Measurements from ENCODE around the gene APAF1.

APAF1 gene

DNA sequence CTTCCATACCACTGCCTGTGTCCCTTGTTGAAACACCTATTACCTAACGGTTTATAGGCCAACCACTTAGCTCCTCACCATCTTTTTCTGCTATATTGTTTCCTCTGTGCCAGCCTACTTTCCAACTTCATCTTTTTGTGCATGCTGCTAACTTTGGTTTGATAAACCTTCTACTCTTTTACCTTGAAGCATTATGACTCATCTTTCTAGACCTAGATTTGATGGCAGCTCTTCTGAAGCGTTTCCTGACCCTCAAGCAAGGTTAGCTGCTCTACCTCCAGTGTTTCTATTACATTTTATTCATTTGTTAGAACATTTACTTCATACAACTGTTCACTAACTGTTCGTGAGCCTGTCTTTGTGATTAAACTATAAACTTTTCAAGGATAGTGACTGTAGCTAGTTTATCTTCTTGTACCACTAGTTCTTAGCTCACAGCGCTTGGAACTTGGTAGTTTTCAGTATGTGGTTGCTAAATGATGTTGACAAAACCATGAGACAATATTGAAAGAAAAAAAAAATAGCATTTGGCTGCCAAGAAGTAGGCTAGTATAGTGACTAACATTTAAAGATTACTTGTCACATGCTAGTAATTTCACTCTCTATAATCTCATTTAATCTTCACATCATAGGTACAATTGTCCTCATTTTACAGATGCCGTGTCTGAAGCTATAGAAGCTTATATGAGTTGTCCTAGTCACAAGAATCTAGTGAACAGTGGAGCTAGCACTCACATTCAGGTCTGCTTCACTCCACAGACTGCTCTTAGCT is 79.5 kb downstream of the APAF1 start:
- in situ Hi-C loops (cut with MboI; ENCODE audit: low pct_unique_long_range_greater_than_20kb, low sequenced_read_pairs, unreplicated experiment) = no loop called here
- no peak for TF ChIP-seq CTCF (IDR thresholded peaks at IDR 0.05; ENCODE audit: extremely low read depth, insufficient read depth, missing control alignments)
- no peak for DNase-seq (ENCODE audit: low spot score)

DNA sequence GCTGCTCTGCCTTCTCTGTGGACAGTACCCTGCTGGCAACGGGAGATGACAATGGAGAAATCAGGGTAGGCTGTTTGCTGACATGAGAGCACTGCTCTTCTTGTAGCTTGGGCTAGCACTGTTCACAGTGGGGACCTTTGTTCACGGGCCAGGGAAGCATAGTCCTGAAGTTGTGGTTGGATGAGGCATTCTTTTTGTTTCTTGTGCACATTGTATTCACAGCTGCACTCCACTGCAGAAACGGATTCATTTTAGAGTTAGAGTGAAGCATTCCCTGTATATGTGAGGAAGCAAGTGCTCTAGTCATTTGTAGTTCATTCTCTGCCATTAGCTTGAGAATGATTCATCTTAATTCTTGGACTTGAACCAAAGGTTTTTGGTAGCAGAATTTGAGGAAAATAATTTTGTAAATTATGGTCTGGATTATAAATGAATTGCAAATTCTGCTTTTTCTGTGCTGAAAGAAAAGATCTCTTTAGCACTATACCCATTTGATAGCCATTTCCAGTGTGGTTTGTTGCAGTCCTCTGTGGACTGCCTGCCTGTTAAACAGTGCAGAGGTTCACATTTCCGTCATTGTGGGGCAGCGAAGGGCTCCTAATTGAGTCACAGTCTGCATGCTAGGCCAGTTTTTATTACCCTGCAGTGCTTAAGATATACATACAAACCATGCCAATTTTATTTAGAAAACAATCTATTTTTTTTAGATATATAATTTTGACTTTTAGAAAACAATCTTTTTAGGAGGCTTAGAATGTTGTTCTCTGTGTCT is 80.6 kb downstream of the APAF1 start:
- peak; percentile 70 for TF ChIP-seq CTCF (IDR thresholded peaks at IDR 0.05; ENCODE audit: extremely low read depth, insufficient read depth, missing control alignments)
- in situ Hi-C loops (cut with MboI; ENCODE audit: low pct_unique_long_range_greater_than_20kb, low sequenced_read_pairs, unreplicated experiment) = no loop called here
- peak; percentile 59 for DNase-seq (ENCODE audit: low spot score)

GRCh38 chr12:98727196-98727595 is 82.1 kb downstream of the APAF1 start:
- DNase-seq (ENCODE audit: low spot score) = no peak
- in situ Hi-C loops (cut with MboI; ENCODE audit: low pct_unique_long_range_greater_than_20kb, low sequenced_read_pairs, unreplicated experiment) = no loop called here
- no peak for TF ChIP-seq CTCF (IDR thresholded peaks at IDR 0.05; ENCODE audit: extremely low read depth, insufficient read depth, missing control alignments)

DNA sequence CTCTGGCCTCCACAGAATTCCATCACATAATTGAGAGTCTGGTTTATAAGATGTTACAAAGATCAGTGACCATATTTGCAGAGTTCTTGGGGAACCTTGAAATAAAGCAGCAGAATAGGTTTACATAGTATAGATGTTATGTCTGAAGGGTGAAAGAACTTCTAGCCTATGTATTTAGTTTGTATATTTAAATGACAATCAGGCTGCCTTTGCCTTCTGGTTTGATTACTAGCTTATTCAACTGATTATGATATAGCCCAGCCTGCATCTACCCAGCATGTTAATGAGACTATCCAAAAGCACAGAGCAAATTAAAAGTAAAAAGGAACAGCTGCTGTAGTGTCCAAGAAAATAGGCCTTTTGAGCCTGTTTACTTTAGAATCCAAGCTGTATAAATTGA is 85.3 kb downstream of the APAF1 start:
- in situ Hi-C loops (cut with MboI; ENCODE audit: low pct_unique_long_range_greater_than_20kb, low sequenced_read_pairs, unreplicated experiment) = no loop called here
- DNase-seq (ENCODE audit: low spot score) = no peak
- no peak for TF ChIP-seq CTCF (IDR thresholded peaks at IDR 0.05; ENCODE audit: extremely low read depth, insufficient read depth, missing control alignments)

DNA sequence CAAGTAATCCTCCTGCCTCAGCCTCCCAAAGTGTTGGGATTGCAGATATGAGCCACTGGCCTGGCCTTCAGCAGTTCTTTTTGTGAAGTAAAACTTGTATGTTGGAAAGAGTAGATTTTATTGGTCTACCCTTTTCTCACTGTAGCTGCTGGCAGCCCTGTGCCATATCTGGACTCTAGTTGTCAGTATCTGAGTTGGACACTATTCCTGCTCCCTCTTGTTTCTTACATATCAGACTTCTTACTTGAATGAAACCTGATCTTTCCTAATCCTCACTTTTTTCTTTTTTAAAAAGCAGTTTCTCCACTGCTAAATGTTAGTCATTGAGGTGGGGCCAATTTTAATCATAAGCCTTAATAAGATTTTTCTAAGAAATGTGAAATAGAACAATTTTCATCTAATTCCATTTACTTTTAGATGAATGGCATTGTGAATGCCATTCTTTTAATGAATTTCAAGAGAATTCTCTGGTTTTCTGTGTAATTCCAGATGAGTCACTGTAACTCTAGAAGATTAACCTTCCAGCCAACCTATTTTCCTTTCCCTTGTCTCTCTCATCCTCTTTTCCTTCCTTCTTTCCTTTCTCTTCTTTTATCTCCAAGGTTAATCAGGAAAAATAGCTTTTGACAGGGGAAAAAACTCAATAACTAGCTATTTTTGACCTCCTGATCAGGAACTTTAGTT is 88.7 kb downstream of the APAF1 start:
- DNase-seq (ENCODE audit: low spot score) = no peak
- no peak for TF ChIP-seq CTCF (IDR thresholded peaks at IDR 0.05; ENCODE audit: extremely low read depth, insufficient read depth, missing control alignments)
- in situ Hi-C loops (cut with MboI; ENCODE audit: low pct_unique_long_range_greater_than_20kb, low sequenced_read_pairs, unreplicated experiment) = no loop called here

- in situ Hi-C loops (cut with MboI; ENCODE audit: low pct_unique_long_range_greater_than_20kb, low sequenced_read_pairs, unreplicated experiment) = no loop called here
- no peak for DNase-seq (ENCODE audit: low spot score)
- TF ChIP-seq CTCF (IDR thresholded peaks at IDR 0.05; ENCODE audit: extremely low read depth, insufficient read depth, missing control alignments) = no peak
These were observed 90.7 kb downstream of the APAF1 start for GRCh38 chr12:98735821-98736220.

All from GM13977 (cell line).